Panc1 (cell line): ENCODE results near the gene APBB2. TPM values are rescaled to one million over a fixed set of nuclear protein-coding genes. Genes with fewer than 3 reads are reported as not detected.

Experiments used
- ATAC-seq: fragments of 200-7000 bp; cut with Tn5 transposase; 2 replicates; pipeline ENCODE4 v1.9.1; 2020; ENCODE audit warnings: mild to moderate bottlenecking, moderate library complexity
- BruUV-seq: library from RNA; stranded (reverse); fragments of 400-500 nt; replicated peaks from 2 replicates; lab custom pipeline; 2021; lab: Mats Ljungman, UMichigan
- CTCF ChIA-PET: fragments of 300-600 bp; sonication (Branson Sonifier 250); formaldehyde crosslinking; loops from one replicate; lab custom pipeline; 2022; ENCODE audit warnings: antibody characterized with exemption; lab: Charles Lee
- POLR2A ChIA-PET: fragments of 300-600 bp; sonication (Branson Sonifier 250); formaldehyde crosslinking; loops from one replicate; lab custom pipeline; 2022; ENCODE audit warnings: antibody characterized with exemption; lab: Charles Lee
- DNase-seq: peaks from one replicate; pipeline ENCODE4 v3.0.0-alpha.2; 2010; ENCODE audit warnings: low read depth, low spot score
- H3K27ac ChIP-seq: 2 replicates; pipeline ENCODE4 v1.5.1; 2011; ENCODE audit warnings: mild to moderate bottlenecking, low read length, inconsistent platforms
- H3K27me3 ChIP-seq: fragments of 200-500 bp; sonication (Bioruptor generic); 2 replicates; pipeline ENCODE4 v1.6.0; 2014; ENCODE audit warnings: low read length, inconsistent platforms; ENCODE audit not compliant: control insufficient read depth, insufficient read depth
- H3K36me3 ChIP-seq: fragments of 200-500 bp; sonication (Bioruptor generic); 2 replicates; pipeline ENCODE4 v1.5.1; 2014; ENCODE audit warnings: inconsistent platforms, mild to moderate bottlenecking, low read length, moderate library complexity; ENCODE audit not compliant: control insufficient read depth, insufficient read depth
- H3K4me1 ChIP-seq: 2 replicates; pipeline ENCODE4 v1.5.1; 2011; ENCODE audit warnings: inconsistent platforms, mild to moderate bottlenecking, low read length, moderate library complexity; ENCODE audit not compliant: control insufficient read depth, insufficient read depth
- H3K4me3 ChIP-seq, 2 experiments: 2 replicates each; pipeline ENCODE4 v1.5.1; 2011 to 2012; ENCODE audit warnings: low read depth in 2 of 2, low read length in 2 of 2, mild to moderate bottlenecking in 2 of 2, inconsistent platforms in 1 of 2, moderate library complexity in 1 of 2
- H3K9me3 ChIP-seq: fragments of 200-500 bp; sonication (Bioruptor generic); 2 replicates; pipeline ENCODE4 v1.5.1; 2014; ENCODE audit warnings: low read depth, mild to moderate bottlenecking, inconsistent platforms, low read length, moderate library complexity; ENCODE audit not compliant: control insufficient read depth, insufficient read depth
- POLR2AphosphoS5 ChIP-seq: IDR thresholded peaks from 2 replicates; pipeline ENCODE4 v1.6.1; 2012; ENCODE audit warnings: mild to moderate bottlenecking, low read depth, low read length, moderate library complexity
- SIN3A ChIP-seq: IDR thresholded peaks from 2 replicates; pipeline ENCODE4 v1.6.1; 2012; ENCODE audit warnings: low read depth, mild to moderate bottlenecking, low read length, moderate library complexity, borderline replicate concordance; ENCODE audit not compliant: insufficient read depth
- TCF7L2 ChIP-seq: IDR thresholded peaks from 2 replicates; pipeline ENCODE4 v1.6.1; 2011; ENCODE audit warnings: mild to moderate bottlenecking, low read depth, low read length, inconsistent platforms
- in situ Hi-C: cut with HindIII; loops from 2 replicates; pipeline ENCODE4 v1.10.0; 2016; ENCODE audit warnings: low sequenced_read_pairs, low pct_unique_long_range_greater_than_20kb
- intact Hi-C: fragments of 100-400 bp; cut with micrococcal nuclease; formaldehyde crosslinking; loops from one replicate; pipeline ENCODE4 v1.10.0; 2022; ENCODE audit not compliant: unreplicated experiment
- total RNA-seq: library from RNA; stranded (reverse); gene quantifications from one replicate; pipeline ENCODE4 v1.2.1, GENCODE V29; 2021; ENCODE audit not compliant: unreplicated experiment
- TF ChIP-seq, protein P1 (sequence below): fragments of 450-650 bp; IDR thresholded peaks from 2 replicates; pipeline ENCODE4 v1.5.1; 2017; ENCODE audit warnings: mild to moderate bottlenecking
- TF ChIP-seq, protein P2 (sequence below), 2 experiments: IDR thresholded peaks; 2 replicates each; pipeline ENCODE4 v1.6.1; 2011 to 2012; ENCODE audit warnings: low read depth in 2 of 2, control low read depth in 1 of 2, low read length in 1 of 2, mild to moderate bottlenecking in 1 of 2, moderate library complexity in 1 of 2; ENCODE audit not compliant: insufficient read depth in 1 of 2

Gene APBB2
- total RNA-seq, 1 experiment from 2014 or later, result 27.1 TPM

DNA sequence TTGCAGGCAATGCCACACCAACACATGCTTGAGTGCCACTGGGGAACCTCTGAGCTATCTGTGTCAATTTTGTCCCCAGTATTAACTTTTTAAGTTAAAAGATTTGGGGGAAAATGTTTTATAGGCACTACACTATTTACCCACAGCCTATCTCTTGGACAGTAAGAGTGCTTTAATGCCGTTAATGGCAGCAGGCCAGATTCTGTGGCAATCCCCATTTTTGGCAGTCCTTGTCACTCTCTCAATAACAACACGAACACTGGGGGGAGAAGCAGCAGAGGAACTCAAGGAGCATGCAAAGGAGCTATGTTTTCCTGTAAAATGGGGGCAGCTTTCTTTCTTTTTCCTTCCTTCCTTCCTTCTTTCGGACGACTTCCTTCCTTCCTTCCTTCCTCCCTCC, 296.0 kb downstream of the APBB2 start:
- no peaks in the 10 kb centered on the region for H3K4me1 ChIP-seq
- ChIA-PET CTCF (no interaction called here), POLR2A (no interaction called here)
- H3K36me3 ChIP-seq, result no peaks in the 10 kb centered on the region
- no TSS peak for BruUV-seq
- intact Hi-C loops, result no loop called here
- no peaks in the 10 kb centered on the region for H3K9me3 ChIP-seq
- no peak overlapping the region for H3K4me3 ChIP-seq
- no peak for ATAC-seq
- no peak overlapping the region for H3K27ac ChIP-seq
- TF ChIP-seq POLR2AphosphoS5 (no peak), TCF7L2 (no peak), SIN3A (no peak)
- TF ChIP-seq, protein P1, sequence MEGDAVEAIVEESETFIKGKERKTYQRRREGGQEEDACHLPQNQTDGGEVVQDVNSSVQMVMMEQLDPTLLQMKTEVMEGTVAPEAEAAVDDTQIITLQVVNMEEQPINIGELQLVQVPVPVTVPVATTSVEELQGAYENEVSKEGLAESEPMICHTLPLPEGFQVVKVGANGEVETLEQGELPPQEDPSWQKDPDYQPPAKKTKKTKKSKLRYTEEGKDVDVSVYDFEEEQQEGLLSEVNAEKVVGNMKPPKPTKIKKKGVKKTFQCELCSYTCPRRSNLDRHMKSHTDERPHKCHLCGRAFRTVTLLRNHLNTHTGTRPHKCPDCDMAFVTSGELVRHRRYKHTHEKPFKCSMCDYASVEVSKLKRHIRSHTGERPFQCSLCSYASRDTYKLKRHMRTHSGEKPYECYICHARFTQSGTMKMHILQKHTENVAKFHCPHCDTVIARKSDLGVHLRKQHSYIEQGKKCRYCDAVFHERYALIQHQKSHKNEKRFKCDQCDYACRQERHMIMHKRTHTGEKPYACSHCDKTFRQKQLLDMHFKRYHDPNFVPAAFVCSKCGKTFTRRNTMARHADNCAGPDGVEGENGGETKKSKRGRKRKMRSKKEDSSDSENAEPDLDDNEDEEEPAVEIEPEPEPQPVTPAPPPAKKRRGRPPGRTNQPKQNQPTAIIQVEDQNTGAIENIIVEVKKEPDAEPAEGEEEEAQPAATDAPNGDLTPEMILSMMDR, result no peak
- H3K27me3 ChIP-seq, result no peaks in the 10 kb centered on the region
- in situ Hi-C loops, result no loop called here
- DNase-seq, result no peak

DNA sequence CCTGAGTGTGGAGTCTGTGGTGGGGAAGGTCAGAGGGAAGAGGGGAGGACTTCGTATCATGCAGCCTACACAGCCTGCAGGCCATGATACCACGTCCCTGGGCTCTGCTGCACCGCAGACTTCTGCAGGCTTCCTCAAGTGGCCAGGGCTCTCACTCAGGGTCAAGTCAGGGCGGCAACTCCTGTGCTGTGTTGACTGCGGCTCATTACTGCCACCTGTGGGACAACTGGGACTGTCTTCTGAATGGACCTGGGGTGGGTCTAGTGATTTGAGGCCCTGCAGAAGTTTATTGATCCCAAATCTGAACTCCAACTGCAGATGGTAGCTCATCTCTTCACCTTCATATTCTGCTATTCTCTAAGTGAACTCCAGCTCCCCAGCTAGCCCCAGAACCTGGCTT, 297.5 kb downstream of the APBB2 start:
- ChIA-PET CTCF (interaction anchor here (0.9 kb wide), 1 partner anchor 11 kb away, joined by 3 read pairs; no protein-coding TSS in a partner anchor), POLR2A (interaction anchor here (0.6 kb wide), 1 partner anchor 12 kb away, joined by 11 read pairs; no protein-coding TSS in a partner anchor)
- DNase-seq (no peak), ATAC-seq (no peak)
- TF ChIP-seq, protein P1, result peak; percentile 45
- TF ChIP-seq, protein P2, sequence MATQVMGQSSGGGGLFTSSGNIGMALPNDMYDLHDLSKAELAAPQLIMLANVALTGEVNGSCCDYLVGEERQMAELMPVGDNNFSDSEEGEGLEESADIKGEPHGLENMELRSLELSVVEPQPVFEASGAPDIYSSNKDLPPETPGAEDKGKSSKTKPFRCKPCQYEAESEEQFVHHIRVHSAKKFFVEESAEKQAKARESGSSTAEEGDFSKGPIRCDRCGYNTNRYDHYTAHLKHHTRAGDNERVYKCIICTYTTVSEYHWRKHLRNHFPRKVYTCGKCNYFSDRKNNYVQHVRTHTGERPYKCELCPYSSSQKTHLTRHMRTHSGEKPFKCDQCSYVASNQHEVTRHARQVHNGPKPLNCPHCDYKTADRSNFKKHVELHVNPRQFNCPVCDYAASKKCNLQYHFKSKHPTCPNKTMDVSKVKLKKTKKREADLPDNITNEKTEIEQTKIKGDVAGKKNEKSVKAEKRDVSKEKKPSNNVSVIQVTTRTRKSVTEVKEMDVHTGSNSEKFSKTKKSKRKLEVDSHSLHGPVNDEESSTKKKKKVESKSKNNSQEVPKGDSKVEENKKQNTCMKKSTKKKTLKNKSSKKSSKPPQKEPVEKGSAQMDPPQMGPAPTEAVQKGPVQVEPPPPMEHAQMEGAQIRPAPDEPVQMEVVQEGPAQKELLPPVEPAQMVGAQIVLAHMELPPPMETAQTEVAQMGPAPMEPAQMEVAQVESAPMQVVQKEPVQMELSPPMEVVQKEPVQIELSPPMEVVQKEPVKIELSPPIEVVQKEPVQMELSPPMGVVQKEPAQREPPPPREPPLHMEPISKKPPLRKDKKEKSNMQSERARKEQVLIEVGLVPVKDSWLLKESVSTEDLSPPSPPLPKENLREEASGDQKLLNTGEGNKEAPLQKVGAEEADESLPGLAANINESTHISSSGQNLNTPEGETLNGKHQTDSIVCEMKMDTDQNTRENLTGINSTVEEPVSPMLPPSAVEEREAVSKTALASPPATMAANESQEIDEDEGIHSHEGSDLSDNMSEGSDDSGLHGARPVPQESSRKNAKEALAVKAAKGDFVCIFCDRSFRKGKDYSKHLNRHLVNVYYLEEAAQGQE (IDR thresholded peaks at IDR 0.05; ENCODE audit: insufficient read depth in 1 of 2, low read depth in 2 of 2, low read length in 1 of 2), result no peak
- in situ Hi-C loops (no loop called here), intact Hi-C loops (no loop called here)
- Histone ChIP-seq H3K4me1 (no peaks in the 10 kb centered on the region), H3K27ac (no peak overlapping the region), H3K36me3 (no peaks in the 10 kb centered on the region), H3K27me3 (no peaks in the 10 kb centered on the region), H3K4me3 (no peak overlapping the region), H3K9me3 (no peaks in the 10 kb centered on the region)
- BruUV-seq, result no TSS peak
